MM.1S (cell line): Measurements from ENCODE around the gene SLC35D2.

ENCODE experiments used
- DNase-seq: peaks from one replicate; pipeline ENCODE4 v3.0.0-alpha.2; 2015
- H2AFZ ChIP-seq: fragments of 300-600 bp; sonication (generic); 2 replicates; pipeline ENCODE4 v1.6.0; 2016; ENCODE audit warnings: antibody characterized with exemption, low read length
- H3F3A ChIP-seq: fragments of 300-600 bp; sonication (generic); 2 replicates; pipeline ENCODE4 v1.6.1; 2016; ENCODE audit warnings: mild to moderate bottlenecking, antibody characterized with exemption, low read length, moderate library complexity, mixed read lengths; ENCODE audit not compliant: insufficient read depth
- H3K27ac ChIP-seq: fragments of 300-600 bp; sonication (generic); 2 replicates; pipeline ENCODE4 v1.5.1; 2016; ENCODE audit warnings: mild to moderate bottlenecking, low read length
- H3K27me3 ChIP-seq: fragments of 300-600 bp; sonication (generic); replicated peaks from 2 replicates; pipeline ENCODE4 v1.6.0; 2016; ENCODE audit warnings: low read length; ENCODE audit not compliant: insufficient read depth
- H3K36me3 ChIP-seq: fragments of 300-600 bp; sonication (generic); replicated peaks from 2 replicates; pipeline ENCODE4 v1.6.1; 2016; ENCODE audit warnings: mild to moderate bottlenecking, low read length, mixed read lengths; ENCODE audit not compliant: insufficient read depth
- H3K4me1 ChIP-seq: fragments of 300-600 bp; sonication (generic); 2 replicates; pipeline ENCODE4 v1.6.1; 2016; ENCODE audit warnings: low read length, mixed read lengths
- H3K4me2 ChIP-seq: fragments of 300-600 bp; sonication (generic); 2 replicates; pipeline ENCODE4 v1.6.0; 2016; ENCODE audit warnings: low read depth, low read length
- H3K4me3 ChIP-seq: fragments of 300-600 bp; sonication (generic); 2 replicates; pipeline ENCODE4 v1.5.1; 2016; ENCODE audit warnings: low read length, mixed read lengths
- H3K79me2 ChIP-seq: fragments of 300-600 bp; sonication (generic); 2 replicates; pipeline ENCODE4 v1.6.1; 2016; ENCODE audit warnings: mixed run types, low read length, mixed read lengths
- H3K9ac ChIP-seq: fragments of 300-600 bp; sonication (generic); 2 replicates; pipeline ENCODE4 v1.6.1; 2016; ENCODE audit warnings: low read length, mixed read lengths
- H3K9me2 ChIP-seq: fragments of 300-600 bp; sonication (generic); replicated peaks from 2 replicates; pipeline ENCODE4 v1.6.1; 2016; ENCODE audit warnings: mild to moderate bottlenecking, low read length, mixed read lengths; ENCODE audit not compliant: insufficient read depth
- H3K9me3 ChIP-seq: fragments of 300-600 bp; sonication (generic); replicated peaks from 2 replicates; pipeline ENCODE4 v1.6.1; 2016; ENCODE audit warnings: mild to moderate bottlenecking, low read length, mixed read lengths; ENCODE audit not compliant: insufficient read depth
- H4K20me1 ChIP-seq: fragments of 300-600 bp; sonication (generic); 2 replicates; pipeline ENCODE4 v1.6.1; 2016; ENCODE audit warnings: mild to moderate bottlenecking, low read length, moderate library complexity, mixed read lengths; ENCODE audit not compliant: insufficient read depth
- EZH2 ChIP-seq: fragments of 300-600 bp; sonication (generic); optimal IDR thresholded peaks from 2 replicates; pipeline ENCODE3; 2017; ENCODE audit warnings: low read depth, mild to moderate bottlenecking, antibody characterized with exemption, low read length, mixed read lengths
- EZH2phosphoT487 ChIP-seq: fragments of 300-600 bp; sonication (generic); IDR thresholded peaks from 2 replicates; pipeline ENCODE4 v1.6.1; 2018; ENCODE audit warnings: antibody characterized with exemption, low read length
- TF ChIP-seq, protein P1 (sequence below): fragments of 300-600 bp; sonication (generic); IDR thresholded peaks from 2 replicates; pipeline ENCODE4 v1.5.1; 2016; ENCODE audit warnings: antibody characterized with exemption, low read length, mixed read lengths

SLC35D2 gene

DNA sequence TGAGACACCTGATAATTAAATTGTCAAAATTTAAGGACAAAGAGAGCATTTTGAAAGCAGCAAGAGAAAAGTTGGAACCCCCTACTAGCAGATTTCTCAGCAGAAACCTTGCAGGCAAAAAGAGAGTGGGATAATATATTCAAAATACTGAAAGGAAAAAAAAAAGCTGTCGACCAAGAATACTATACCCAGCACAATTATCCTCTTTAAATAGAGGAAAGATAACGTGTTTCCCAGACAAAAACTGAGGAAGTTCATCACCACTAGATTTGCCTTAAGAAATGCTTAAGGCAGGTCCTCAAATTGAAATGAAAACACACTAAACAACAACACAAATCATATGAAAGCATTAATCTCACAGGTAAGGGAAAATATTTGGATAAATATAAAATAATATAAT lies 108.6 kb downstream of the SLC35D2 start:
- no peaks in the 10 kb centered on the region for H3F3A ChIP-seq
- no peaks in the 10 kb centered on the region for H3K4me1 ChIP-seq
- no peaks in the 10 kb centered on the region for H3K9me3 ChIP-seq
- H3K36me3 ChIP-seq = no peaks in the 10 kb centered on the region
- H3K27ac ChIP-seq = no peak overlapping the region
- no peaks in the 10 kb centered on the region for H4K20me1 ChIP-seq
- no peaks in the 10 kb centered on the region for H3K79me2 ChIP-seq
- H3K27me3 ChIP-seq = no peaks in the 10 kb centered on the region
- no peak overlapping the region for H3K4me2 ChIP-seq
- H3K4me3 ChIP-seq = no peak overlapping the region
- H3K9ac ChIP-seq = no peak overlapping the region
- no peak for DNase-seq
- no peaks in the 10 kb centered on the region for H3K9me2 ChIP-seq
- no peak overlapping the region for H2AFZ ChIP-seq
- TF ChIP-seq EZH2phosphoT487 (no peak), EZH2 (no peak)
- TF ChIP-seq, protein P1, sequence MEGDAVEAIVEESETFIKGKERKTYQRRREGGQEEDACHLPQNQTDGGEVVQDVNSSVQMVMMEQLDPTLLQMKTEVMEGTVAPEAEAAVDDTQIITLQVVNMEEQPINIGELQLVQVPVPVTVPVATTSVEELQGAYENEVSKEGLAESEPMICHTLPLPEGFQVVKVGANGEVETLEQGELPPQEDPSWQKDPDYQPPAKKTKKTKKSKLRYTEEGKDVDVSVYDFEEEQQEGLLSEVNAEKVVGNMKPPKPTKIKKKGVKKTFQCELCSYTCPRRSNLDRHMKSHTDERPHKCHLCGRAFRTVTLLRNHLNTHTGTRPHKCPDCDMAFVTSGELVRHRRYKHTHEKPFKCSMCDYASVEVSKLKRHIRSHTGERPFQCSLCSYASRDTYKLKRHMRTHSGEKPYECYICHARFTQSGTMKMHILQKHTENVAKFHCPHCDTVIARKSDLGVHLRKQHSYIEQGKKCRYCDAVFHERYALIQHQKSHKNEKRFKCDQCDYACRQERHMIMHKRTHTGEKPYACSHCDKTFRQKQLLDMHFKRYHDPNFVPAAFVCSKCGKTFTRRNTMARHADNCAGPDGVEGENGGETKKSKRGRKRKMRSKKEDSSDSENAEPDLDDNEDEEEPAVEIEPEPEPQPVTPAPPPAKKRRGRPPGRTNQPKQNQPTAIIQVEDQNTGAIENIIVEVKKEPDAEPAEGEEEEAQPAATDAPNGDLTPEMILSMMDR = no peak
